Measurements from ENCODE around the gene PPP2R3B. TPM values are rescaled to one million over a fixed set of nuclear protein-coding genes. Genes with fewer than 3 reads are reported as not detected.

PPP2R3B gene
- polyA plus RNA-seq, 1 donor (not counting 4 experiments of a cell fraction or from before 2014, with no cell fraction given), result 6.6 TPM

DNA sequence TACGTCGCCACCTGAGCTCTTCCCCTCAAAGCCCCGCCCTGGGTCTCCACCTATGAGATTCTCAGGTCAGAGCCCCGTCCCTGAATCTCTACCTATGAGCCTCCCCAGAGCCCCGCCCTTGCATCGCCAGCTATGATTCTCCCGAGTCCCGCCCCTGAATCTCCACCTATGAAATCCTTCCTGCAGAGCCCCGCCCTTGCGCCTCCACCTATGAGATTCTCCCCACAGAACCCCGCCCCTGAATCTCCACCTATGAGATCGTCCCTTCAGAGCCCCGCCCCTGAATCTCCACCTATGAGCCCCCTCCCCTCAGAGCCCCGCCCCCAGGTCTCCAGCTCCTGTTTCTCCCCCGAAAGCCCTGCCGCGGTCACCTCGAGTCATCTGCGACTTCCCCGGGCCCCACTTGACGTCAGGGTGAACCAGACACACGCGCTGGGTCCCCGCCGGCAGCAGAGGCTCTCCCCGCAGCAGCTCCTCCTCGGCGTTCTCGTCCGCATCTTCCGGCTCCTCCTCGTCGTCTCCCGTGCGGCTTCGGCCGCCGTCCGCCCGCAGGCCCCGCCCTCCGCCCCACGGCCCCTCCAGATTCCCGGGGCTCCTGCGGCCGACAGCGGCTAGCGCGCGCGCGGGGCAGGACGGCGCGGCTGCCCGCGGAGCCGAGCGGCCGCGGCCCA is 68.5 kb downstream of the PPP2R3B start:
- no peak for FAIRE-seq
- dilution Hi-C loops (cut with MboI; ENCODE audit: extremely low pct_ligation_motif_present, low sequenced_read_pairs), result no loop called here
- no peaks in the 10 kb centered on the region for H4K20me1 ChIP-seq (ENCODE audit: control insufficient read depth, extremely low read depth, insufficient read depth, low read length)

DNA sequence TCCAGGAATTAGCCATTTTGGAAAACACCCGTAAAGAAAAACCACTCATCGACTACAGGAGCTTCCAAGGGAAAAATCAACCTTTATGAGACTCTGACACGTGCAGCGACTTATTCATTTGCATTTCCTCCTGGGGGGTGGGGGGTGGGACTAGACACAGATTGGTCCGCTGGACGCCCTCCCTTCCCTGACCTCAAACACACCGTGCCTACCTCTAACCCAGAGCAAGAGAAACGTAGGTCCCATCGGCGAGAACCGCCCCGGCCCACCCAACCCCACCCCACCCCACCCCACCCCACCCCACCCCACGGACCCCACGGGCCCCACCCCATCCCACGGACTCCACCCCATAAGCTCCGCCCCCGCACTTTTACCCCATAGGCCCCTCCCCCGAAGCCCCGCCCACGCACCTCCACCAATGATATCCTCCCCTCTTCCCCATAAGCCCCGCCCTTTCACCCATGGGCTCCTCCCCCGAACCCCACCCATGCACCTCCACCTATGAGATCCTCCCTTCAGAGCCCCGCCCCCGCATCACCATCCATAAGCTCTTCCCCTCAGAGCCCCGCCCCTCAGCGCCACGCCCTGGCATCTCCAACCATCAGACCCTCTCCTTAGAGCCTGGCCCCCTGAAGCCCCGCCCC is 69.2 kb downstream of the PPP2R3B start:
- Histone ChIP-seq H3K4me2 (ENCODE audit: control insufficient read depth, extremely low read depth, insufficient read depth, low read depth, low read length) (no peak overlapping the region), H2AFZ (ENCODE audit: control insufficient read depth, low read length) (no peak overlapping the region), H3K9me1 (ENCODE audit: control insufficient read depth, extremely low read depth, insufficient read depth, low read length) (no peaks in the 10 kb centered on the region), H3K36me3 (ENCODE audit: control insufficient read depth in 2 of 2, extremely low read depth in 1 of 2, insufficient read depth in 2 of 2, low read length in 2 of 2) (peaks cover 4 to 15% of the 10 kb centered on the region in 2 experiments), H4K20me1 (ENCODE audit: control insufficient read depth, extremely low read depth, insufficient read depth, low read length) (no peaks in the 10 kb centered on the region), H3K9ac (ENCODE audit: control insufficient read depth, extremely low read depth, insufficient read depth, low read length) (no peak overlapping the region), H3K27ac (ENCODE audit: control insufficient read depth, insufficient read depth, low read length) (no peak overlapping the region), H3K4me3 (ENCODE audit: control insufficient read depth in 2 of 3, extremely low read depth in 1 of 3, insufficient read depth in 2 of 3, low read depth in 1 of 3, low read length in 3 of 3) (peak overlapping the region in 2 of 3 experiments; percentile 24 to 70), H3K27me3 (ENCODE audit: control insufficient read depth, extremely low read depth, insufficient read depth, low read length) (no peaks in the 10 kb centered on the region), H3K79me2 (ENCODE audit: control insufficient read depth, insufficient read depth, low read length) (peaks cover 29% of the 10 kb centered on the region), H3K9me3 (ENCODE audit: control insufficient read depth, low read depth, low read length) (no peaks in the 10 kb centered on the region), H3K4me1 (ENCODE audit: control insufficient read depth, extremely low read depth, insufficient read depth, low read length) (peaks cover 5% of the 10 kb centered on the region)
- no peak for DNase-seq (ENCODE audit: low read depth, low spot score)
- dilution Hi-C loops (cut with MboI; ENCODE audit: extremely low pct_ligation_motif_present, low sequenced_read_pairs), result no loop called here
- TF ChIP-seq, protein P1, sequence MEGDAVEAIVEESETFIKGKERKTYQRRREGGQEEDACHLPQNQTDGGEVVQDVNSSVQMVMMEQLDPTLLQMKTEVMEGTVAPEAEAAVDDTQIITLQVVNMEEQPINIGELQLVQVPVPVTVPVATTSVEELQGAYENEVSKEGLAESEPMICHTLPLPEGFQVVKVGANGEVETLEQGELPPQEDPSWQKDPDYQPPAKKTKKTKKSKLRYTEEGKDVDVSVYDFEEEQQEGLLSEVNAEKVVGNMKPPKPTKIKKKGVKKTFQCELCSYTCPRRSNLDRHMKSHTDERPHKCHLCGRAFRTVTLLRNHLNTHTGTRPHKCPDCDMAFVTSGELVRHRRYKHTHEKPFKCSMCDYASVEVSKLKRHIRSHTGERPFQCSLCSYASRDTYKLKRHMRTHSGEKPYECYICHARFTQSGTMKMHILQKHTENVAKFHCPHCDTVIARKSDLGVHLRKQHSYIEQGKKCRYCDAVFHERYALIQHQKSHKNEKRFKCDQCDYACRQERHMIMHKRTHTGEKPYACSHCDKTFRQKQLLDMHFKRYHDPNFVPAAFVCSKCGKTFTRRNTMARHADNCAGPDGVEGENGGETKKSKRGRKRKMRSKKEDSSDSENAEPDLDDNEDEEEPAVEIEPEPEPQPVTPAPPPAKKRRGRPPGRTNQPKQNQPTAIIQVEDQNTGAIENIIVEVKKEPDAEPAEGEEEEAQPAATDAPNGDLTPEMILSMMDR (optimal IDR thresholded peaks at IDR 0.05 in 1 of 3, IDR thresholded peaks at IDR 0.05 in 1 of 3, conservative IDR thresholded peaks at IDR 0.05 in 1 of 3; ENCODE audit: extremely low read depth in 1 of 3, insufficient read depth in 2 of 3, low read length in 3 of 3), result no peak
- no peak for TF ChIP-seq EZH2 (IDR thresholded peaks at IDR 0.05; ENCODE audit: low read length)
- FAIRE-seq, result no peak

More for the DNA sequence above, 68.5 kb downstream of the PPP2R3B start:
- peak overlapping the region; percentile 91 for H3K9ac ChIP-seq (ENCODE audit: control insufficient read depth, extremely low read depth, insufficient read depth, low read length)
- H3K27me3 ChIP-seq (ENCODE audit: control insufficient read depth, extremely low read depth, insufficient read depth, low read length), result no peaks in the 10 kb centered on the region
- H2AFZ ChIP-seq (ENCODE audit: control insufficient read depth, low read length), result peak overlapping the region; percentile 54
- H3K4me1 ChIP-seq (ENCODE audit: control insufficient read depth, extremely low read depth, insufficient read depth, low read length), result peaks cover 8% of the 10 kb centered on the region
- TF ChIP-seq EZH2 (IDR thresholded peaks at IDR 0.05; ENCODE audit: low read length), result no peak
- TF ChIP-seq, protein P1 (optimal IDR thresholded peaks at IDR 0.05 in 1 of 3, IDR thresholded peaks at IDR 0.05 in 1 of 3, conservative IDR thresholded peaks at IDR 0.05 in 1 of 3; ENCODE audit: extremely low read depth in 1 of 3, insufficient read depth in 2 of 3, low read length in 3 of 3), result no peak
- peaks cover 29% of the 10 kb centered on the region for H3K79me2 ChIP-seq (ENCODE audit: control insufficient read depth, insufficient read depth, low read length)
- peak overlapping the region; percentile 82 for H3K27ac ChIP-seq (ENCODE audit: control insufficient read depth, insufficient read depth, low read length)
- H3K36me3 ChIP-seq (ENCODE audit: control insufficient read depth in 2 of 2, extremely low read depth in 1 of 2, insufficient read depth in 2 of 2, low read length in 2 of 2), result peaks cover 3 to 11% of the 10 kb centered on the region in 2 experiments
- peak overlapping the region; percentile 64 to 79 (median 70) for H3K4me3 ChIP-seq (ENCODE audit: control insufficient read depth in 2 of 3, extremely low read depth in 1 of 3, insufficient read depth in 2 of 3, low read depth in 1 of 3, low read length in 3 of 3)
- no peaks in the 10 kb centered on the region for H3K9me3 ChIP-seq (ENCODE audit: control insufficient read depth, low read depth, low read length)
- no peak overlapping the region for H3K4me2 ChIP-seq (ENCODE audit: control insufficient read depth, extremely low read depth, insufficient read depth, low read depth, low read length)
- H3K9me1 ChIP-seq (ENCODE audit: control insufficient read depth, extremely low read depth, insufficient read depth, low read length), result no peaks in the 10 kb centered on the region
- DNase-seq (ENCODE audit: low read depth, low spot score), result peak; percentile 99
